Activated CD8-positive, alpha-beta memory T cell treated with anti-CD3 and anti-CD28 coated beads, Interleukin-2, amount 50 U/mL, for 4 hours (primary cell): ENCODE measurements around the gene SEMA6B.

Source experiments
- DNase-seq: peaks from one replicate; pipeline ENCODE4 v3.0.0-alpha.2; 2020

Gene SEMA6B

DNA sequence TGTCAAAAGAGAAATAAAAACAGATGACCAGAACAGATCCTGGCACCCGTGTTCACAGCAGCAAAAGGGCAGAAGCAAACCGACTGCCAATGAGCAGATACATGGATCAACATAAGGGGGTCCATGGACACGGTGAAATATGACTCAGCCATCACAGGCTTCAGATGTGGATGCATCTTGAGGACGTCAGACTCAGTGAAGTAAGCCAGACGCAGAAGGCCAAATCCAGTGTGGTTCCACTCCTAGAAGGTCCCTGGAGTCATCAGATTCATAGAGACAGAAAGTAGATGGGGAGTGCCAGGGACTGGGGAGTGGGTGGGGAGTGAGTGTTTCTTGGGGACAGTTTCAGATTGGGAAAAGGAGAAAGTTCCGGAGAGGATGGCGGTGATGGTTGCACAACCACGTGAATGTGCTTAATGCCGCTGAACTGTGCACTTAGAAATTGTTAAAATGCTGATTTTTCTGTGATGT is 28.8 kb upstream of the SEMA6B start:
- no peak for DNase-seq

DNA sequence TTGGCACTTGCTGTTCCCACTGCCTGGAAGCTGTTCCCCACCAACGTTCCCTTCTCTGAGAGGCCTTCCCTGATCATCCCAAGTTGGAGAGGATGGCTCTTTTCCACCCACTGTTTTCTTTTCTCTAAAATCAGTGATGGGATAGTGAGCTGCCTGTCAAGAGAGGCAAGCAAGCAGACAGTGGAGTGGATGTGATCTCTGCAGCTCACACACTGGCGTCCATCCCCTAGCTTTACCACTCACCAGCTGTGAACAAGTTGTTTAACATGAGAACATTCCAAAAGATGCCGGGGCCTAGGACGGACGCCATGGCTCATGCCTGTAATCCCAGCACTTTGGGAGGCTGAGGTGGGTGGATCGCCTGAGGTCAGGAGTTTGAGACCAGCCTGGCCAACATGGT is 28.0 kb upstream of the SEMA6B start:
- DNase-seq: no peak

DNA sequence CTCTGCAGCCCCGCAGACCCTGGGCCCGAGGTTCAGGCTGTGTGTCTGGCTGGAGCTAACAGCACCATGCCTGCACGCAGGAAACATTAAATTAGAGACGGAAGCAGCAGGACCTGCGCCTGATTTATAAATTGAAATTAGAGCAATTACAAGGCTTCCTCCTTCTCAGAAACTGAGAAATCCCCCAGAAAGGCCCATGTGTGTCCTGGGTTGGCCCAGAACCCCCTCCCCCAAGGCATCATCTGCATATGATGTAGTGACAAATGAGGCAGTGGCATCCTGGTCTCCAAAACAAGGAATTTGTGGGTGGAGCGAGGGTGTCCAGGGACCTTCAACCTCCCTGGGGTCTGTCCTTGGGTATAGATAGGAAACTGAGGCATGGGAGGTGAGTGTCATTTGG is 27.2 kb upstream of the SEMA6B start:
- no peak for DNase-seq

DNA sequence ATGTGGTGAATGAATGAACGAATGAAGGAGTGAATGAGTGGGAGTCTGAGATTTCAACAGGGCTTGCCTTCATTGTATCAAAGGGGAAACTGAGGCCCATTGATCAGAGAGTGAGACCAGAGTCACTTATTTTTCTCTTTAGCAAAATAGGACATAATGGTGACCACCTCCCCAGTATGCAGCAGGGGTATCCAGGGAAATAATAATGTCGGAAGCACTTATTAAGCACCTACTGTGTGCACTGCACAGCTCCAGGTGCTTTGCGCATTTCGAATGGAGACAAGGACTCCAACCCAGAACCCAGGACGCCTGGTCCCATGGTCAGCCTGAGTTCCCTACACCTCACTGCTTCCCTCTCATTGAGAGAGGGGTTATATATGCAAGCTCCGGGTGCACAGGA is 26.8 kb upstream of the SEMA6B start:
- no peak for DNase-seq

DNA sequence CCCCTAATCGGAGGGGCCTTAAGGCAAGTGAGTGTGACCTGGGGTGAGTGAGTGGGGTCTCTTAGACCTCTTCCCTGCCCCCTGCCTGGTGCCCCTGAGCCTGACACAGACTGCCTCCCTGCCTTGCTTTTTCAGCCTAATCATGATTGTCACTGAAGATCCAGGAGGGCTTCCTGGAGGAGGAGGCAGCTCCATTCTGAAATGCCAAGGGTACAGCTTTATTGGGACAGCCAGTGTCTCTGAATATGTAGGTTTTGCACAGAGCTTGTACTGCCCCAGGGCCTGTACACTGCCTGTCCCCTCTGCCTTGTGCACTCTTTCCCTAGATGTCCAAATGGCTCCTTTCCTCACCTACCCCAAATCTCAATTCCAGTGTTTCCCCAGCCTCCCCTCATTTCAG is 26.1 kb upstream of the SEMA6B start:
- no peak for DNase-seq

DNA sequence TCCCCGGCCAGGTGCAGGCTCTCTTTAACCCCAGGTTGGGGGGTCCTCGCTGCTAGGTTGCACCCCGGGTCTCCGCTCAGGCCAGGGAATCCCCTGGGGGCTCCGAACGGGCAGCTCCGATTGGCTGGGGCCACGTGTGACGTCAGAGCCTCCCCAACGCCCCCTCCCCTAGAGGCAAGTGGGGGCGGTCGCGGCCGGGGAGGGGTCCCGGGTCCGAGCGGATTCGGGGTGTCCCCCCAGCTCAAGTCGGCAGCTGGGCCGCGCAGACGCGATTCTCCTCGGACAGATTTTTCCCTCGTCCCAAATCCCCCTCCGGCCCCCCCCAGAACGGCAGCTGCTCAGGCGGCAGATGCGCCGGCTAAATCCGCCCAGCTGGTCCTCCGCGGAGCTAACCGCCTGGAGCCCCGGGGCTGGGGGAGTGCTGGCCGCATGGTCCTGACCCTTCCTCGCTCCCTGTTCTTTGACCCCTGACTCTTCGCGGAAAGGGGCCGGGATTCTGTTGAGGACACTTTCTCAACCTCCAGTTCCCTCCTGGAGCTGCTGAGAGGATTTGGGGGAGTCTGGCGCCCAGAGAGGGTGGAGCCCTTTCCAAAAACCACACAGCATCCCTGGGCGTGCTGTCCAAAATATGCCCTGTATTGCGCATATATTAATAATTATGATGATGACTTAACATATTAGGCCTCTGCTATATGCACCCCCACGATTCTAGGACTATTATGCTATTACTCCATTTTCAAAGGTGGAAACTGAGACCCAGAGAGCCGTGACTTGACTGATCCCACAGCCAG is 25.4 kb upstream of the SEMA6B start:
- DNase-seq: no peak

DNA sequence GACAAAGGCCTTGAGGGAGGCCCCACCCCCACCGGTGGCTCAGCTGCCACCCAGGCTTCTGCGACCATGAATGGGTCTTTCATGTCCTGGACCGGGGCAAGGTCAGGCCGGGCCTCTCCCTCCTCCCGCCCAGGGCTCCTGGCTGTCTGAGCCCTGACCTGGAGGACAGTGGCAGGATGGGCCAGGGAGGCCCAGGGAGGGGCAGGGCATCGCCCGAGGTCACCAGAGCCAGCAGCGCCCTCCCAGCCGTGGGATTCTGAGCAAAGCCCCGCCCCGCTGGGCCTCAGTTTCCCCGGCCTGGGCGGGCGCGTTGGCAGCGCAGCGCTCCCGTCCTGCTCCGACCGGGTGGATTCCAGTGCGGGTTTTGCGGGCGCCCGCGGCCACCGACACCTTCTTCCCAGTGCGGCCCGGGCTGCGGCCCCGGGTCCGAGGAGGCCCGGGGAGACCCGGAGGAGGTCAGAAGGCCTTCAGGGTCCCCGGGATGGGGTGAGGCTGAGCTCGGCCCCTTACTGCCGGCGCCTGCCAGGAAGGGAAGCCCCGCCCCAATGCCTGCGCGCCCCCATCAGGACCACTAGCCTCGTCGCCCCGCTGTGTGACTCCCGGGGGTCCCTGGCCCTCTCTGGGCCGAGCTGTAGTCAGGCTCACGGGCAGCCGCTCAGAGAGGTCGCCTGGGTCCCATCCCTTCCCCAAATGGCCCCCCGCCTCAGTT is 24.6 kb upstream of the SEMA6B start:
- no peak for DNase-seq

DNA sequence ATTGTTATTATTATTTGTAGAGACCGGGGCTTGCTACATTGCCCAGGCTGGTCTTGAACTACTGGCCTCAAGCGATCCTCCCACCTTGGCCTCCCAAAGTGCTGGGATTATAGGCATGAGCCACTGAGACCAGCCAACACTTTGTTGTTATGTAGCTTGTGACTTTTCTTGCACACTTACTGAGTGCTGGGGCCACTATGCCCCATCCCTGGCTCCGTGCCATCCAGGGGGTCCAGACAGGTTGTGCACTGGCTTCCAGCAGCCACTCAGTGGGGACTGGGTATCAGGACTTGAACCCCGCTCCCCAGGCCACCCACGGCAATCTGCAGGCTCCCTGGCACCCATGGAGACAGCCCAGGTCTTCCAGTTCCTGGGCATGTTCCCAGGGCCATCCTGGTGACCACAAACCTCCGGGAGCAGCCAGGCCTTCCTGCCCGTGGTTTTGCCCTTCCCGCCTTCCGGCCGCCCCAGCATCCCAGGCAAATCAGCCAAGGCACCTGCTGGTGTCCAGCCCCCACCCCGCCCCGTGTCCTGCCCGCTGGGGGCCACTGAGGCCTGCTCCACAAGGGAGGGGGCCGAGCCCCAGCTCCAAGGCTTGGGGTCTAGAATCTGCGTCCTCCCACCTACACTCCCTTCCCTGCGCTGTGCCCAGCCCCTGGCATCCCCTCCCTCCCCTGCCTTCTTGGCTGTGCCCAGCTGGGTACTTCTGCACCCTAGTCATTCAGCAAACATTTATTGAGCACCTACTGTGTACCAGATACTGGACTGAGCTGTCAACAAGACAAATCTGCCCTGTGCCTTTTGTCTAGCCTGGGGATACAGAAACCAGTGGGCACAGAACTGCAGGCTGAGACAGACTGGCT is 23.7 kb upstream of the SEMA6B start:
- no peak for DNase-seq

DNA sequence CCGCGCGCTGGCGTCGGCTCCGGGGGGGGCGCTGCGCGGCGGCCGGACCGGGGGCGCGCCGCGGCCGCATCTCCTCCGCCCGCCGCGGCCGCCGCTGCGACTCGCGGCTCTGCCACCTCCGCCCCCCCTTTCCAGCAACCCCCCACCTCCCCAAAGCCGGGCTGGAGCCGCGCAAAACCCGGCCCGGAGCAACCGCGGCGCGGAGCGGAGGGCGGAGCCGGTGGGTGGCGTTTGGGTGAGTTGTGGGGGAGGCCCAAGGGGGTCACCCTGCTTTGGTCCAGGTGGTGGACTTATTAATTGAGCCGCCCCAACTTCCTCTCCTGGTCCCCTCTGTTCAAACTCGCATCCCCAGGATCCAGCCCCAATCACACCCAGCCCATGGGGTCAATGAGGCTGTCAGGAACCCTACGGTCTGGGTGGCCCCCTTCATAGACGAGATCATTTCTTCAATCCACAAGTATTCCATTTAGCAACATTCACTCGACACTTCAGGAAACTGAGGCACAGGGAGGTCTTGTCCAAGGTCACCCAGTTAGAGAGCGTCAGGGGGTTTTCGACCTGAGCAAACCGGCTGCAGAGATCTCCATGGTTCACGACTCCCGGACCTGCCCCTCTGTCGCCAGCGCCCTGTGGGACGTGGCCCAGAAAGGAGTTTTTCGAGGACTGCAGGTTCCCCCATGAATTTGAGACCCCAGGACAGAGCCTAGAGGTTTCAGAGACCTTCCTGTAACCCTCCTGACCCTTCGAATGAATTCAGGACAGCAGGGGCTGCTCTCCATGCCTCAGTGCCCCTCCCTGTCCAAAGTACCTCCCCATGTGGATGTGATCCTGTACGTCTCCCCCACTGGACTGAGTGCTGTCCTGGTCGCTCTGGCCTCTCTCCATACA is 22.4 kb upstream of the SEMA6B start:
- no peak for DNase-seq

DNA sequence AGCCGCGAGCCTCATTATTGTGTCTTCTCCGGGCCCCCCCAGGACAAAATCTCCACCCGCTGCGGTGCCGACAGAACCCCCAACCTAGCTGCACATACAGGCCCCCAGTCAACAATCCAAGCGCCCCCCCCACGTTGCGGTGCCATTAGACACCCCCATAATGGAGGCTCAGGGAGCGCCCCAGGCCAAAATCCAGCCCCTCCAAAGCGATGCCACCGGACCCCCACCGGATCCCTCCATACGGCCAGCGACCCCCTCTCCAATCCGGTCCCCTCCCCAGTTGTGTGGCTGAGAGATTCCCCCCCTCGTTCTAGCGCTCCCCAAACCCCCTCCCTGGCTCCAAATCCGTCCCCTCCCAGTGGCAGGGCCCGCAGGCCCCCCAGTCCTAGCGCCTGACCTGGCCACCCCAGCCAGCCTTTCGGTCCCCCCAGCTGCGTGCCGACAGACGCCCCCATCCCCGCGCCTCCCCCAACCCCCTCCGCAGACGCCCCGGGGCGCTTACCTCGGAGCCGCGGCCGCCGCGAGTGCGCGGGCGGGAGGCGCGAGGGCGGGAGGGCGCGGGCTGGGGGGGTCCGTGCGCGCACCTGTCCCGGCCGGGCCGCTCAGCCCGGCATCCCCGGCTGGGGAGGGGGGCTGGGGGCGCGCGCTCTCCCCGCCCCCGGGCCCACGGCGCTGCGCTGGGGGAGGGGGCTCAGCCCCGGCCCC is 21.6 kb upstream of the SEMA6B start:
- DNase-seq: no peak

DNA sequence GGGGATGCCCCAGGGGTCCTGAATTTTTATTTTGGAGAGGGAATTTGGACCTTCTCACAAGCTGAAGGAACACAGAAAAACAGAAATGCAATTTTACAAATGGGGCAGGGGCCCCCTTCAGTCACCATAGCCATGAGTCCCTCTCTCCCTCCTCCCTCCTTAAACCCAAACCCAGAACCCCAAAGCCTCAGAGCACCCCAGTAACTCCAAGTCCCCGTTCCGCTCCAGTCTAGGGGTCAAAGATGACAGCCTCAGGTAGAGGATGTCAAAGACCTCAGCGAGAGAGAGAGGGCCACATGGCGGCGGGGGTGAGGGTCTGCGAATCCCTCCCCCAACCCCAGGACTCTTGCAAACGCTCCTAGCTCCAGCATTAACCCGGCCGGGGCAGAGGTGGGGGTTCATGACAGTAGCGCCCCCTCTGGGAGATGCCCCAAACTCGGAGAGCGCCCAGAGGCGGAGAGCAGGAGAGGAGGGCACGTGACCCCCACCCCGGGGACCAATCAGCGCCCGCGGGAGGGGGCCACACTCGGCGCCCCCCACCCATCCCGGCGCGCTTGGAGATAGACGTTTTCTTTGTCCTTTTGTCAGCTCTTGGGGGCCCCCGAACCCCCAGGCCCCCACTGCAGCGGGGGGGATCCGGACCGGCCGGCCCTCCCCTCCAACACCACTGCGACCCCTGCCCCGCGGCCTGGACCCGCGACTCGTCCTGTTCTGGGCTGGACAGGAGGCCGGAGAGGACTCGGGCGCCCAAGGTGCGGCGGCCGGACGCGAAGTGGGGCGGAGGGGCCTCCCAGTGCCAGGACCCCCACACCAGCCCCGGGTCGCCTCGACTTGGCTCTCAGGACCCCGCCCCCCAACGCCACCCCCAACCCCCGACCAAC is 20.8 kb upstream of the SEMA6B start:
- DNase-seq: no peak

DNA sequence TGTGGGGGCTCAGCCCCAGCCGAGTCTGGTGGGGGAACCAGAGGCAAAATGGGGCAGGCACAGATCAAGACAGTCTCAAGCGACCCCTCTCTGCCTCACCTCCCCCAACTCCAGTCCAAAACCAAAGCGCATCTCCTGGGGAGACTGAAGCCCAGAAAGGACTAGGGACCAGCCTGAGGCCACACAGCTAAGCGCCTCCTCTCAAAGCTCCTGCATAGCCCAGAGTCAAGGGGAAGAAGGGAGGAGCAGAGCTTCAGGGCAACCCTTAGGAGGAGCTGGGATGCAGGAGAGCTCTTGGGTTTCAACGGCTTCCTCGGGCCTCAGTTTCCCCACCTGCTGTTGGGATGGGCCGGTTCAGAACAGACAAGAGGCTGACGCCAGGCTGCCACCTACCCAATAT is 19.9 kb upstream of the SEMA6B start:
- no peak for DNase-seq

DNA sequence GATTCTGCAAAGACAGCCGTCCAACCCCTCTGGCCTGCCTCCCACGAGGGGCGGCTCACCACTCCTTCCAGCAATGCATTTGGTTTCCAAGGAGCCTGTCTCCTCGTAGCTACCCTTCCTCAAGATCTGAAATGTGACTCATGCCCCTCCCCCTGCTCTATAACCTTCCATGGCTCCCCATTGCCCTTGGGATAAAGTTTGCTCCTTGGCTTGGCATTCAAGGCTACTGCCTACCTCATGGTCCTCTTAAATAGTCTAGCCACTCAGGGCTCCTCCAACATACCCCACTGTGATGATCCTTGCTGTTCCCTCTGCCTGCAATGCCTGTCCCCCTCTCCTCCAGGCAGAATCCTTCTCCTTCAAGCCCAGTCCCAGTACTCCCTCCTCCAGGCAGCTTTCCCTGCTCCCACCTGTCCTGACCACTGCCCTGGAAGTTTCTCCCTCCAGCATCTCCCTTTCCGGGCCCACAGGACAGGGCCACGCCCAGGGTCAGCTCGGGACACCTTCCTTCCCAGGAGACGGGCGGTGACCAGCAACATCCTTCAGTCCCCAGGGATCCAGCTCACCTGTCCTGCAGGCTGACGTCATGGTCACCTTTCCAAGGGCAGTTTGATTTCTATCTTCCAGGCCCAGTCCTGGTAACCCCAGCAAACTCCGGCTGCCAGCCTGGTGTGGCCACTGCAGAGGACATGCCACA is 19.2 kb upstream of the SEMA6B start:
- DNase-seq: no peak

DNA sequence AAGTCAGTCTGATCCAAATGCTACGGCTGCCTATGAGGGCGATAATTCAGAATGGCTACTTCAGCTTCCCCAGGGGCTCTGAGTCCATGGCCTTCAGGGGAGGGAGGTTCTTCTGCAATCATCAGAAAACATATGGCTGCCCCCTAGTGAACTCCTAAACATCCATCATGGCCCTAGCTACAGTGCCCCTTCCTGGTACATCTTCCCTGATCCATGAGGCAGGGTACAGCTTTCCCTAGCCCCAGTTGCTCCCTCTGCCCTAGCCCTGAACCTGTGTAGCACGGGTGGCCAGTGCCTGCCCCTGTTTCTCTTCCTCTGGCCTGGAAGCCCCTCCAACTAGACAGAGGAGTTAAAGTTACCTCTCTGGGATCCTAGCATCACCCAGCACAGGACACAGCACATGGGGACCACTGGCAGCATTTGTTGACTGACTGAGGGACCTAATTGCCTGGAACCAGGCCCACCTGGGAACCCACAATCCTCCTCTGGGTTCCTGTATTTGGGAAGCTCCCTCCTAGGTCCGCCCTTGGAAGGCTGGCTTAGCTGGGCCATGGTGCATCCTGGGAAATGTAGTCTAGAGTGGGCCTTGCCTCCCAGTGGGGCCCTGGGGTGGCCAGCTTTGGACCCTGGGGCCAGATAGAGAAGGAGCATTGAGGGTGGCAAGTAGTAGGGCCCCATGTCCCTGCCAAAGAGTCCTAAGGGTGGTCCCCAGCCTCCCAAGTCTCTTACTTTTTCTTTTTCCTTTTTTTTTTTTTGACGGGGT is 17.7 kb upstream of the SEMA6B start:
- DNase-seq: no peak

DNA sequence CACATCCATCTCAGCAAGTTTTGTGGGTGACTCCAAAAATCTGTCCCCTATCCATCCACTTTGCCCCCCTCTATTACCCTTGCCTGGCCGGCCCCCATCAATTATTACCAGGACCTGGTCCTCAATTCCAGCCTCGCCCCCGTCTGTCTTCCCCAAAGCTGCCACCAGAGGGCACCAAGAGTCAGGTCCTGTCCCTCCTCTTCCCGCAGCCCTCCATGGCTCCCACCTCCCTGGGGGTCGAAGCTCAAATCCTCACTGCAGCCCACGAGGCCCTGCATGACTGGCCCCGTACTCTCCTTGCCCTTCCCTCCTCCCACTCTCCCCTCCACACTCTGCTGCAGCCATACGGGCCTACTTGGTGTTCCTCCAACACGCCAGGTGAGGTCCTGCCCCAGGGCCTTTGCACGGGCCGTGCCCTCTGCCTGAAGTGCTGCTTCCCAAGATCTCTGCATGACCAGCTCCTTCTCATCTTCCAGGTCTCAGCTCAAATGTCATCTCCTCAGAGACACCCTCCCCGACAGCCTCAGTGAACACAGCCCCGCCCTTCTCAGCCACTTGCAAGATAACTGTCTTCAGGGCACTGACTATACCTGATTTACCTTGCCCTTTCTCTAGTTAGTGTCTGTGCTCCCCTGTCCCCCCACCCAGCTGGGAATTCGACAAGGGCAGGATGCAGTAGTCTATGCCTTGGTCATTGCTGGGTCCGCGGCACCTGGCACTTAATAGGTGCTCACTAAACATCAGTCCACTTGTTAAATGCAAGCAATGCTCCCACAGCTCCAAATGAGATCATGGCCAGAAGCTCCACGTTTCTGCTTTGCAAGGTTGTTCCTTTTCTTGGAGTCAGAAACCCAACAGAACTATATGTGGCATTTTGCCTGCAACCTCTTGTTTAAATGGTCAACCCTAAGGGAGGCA is 16.8 kb upstream of the SEMA6B start:
- DNase-seq: peak; percentile 73

DNA sequence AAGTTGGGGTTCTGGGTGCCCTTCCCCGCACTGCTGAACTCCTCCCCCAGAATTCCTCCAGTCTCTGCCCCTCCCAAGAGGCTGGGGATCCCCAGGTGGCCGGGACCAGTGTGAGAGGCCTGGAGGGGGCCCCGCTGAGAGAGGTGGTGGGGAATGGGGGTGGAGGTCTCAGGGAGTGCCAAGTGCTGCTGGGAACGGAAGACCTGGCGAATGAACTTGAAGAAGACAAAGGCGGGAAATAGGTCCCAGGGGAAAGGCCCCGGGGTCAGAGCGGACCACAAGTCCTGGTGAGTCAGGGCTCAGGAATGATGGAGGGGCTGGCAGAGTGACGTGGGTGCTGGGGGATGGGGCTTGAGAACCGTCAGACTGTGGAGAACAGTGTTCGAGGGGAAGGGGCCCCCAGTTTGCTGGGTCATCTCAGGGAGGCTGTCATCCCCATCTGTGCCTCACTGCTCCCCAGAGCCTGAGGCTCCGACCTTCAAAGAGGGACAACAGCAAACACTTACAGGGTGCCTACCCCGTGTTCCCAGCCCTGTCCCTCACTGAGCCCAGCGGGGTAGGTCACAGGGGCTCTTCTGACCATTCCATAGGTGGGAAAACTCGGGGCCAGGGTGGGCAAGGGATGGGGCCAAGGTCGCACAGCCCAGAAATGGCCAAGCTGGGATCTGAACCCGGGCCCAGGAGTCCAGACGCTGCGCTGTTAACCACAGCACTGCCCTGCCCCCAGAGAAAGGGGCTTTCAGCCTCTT is 16.0 kb upstream of the SEMA6B start:
- no peak for DNase-seq

DNA sequence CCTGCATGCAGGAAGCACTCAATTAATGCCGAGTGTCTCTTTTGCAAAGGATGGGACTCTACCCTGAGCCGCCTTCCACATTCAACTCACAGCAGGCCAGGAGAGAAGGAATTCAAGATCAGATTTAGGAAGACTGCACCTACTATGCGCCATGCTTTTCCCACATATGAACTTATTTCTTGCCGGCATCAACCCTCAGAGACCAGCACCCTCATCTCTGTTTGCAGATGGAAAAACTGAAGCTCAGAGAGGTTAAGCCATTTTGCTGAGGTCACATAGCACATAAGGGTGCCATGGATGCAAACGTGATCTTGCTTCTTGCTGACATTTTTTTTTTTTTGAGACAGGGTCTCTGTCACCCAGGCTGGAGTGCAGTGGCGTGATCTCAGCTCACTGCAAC is 14.2 kb upstream of the SEMA6B start:
- no peak for DNase-seq
